ENCODE data around the gene FLRT2.

FLRT2 gene, protein sequence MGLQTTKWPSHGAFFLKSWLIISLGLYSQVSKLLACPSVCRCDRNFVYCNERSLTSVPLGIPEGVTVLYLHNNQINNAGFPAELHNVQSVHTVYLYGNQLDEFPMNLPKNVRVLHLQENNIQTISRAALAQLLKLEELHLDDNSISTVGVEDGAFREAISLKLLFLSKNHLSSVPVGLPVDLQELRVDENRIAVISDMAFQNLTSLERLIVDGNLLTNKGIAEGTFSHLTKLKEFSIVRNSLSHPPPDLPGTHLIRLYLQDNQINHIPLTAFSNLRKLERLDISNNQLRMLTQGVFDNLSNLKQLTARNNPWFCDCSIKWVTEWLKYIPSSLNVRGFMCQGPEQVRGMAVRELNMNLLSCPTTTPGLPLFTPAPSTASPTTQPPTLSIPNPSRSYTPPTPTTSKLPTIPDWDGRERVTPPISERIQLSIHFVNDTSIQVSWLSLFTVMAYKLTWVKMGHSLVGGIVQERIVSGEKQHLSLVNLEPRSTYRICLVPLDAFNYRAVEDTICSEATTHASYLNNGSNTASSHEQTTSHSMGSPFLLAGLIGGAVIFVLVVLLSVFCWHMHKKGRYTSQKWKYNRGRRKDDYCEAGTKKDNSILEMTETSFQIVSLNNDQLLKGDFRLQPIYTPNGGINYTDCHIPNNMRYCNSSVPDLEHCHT

DNA sequence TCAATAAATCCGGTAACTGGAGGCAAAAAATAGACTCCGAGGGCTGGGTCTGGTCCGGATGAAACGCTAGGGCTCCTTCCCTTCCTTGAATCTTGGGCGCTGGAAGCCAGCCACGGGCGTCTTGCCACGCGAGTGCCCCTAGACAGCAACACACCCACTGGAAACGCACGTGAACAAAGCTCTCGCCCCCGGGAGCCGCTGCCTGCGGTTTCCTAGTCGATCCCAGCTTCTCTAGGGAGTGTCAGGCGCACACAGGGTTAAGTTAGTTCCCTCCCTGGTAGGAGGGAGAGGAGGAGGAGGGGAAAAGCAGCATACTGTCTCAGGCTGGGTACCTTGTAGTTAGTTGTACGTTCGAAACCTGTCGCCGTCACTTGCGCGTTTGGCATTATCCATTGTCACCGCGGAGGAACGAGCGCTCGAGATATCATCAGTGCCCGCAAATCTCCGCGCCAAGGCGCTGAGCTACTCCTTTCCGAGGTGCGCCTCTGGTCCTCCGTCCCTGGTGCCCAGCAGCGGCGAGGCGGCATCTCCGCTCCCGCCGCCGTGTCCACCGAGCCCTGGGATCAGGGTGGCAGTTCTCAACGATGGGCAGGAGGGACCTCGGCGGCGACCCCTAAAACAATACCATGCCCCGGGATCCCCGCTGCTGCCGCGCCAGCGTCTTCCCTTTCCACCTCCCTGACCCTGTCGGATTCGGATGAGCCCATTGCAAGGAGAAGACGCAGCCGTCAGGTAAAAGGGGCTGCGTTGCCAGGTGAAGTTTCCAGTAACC, at the start of gene FLRT2:
TSS of gene FLRT2 (plus strand) at position 342 of the 772 bp plus-strand sequence. CDS start 91,371 bp downstream, outside the sequence.
- no peak for DNase-seq

- no peak for DNase-seq
These were observed 48.5 kb upstream of the FLRT2 start for GRCh38 chr14:85481471-85481870.

- DNase-seq, result no peak
These were observed 47.4 kb upstream of the FLRT2 start for GRCh38 chr14:85482552-85482951.

GRCh38 chr14:85483037-85483436, 46.9 kb upstream of the FLRT2 start:
- DNase-seq, result no peak

DNA sequence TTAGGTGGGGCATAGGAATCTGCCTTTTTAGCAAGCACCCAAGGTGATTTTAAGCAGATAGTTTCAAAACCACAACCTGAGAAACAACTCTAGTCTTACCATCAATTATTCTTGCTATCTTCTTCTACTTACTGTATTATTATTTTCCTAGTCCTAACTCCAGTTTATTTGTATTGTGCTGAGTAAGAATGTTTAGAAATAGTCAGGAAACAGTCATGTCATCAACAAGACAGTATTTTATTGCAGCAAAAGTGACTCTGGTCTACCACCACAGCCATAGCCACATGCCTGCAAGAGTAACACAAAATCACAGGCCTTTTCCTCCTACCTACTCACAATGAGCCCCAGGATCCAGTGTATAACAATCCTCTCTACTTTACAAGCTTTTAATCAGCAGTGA, 46.3 kb upstream of the FLRT2 start:
- DNase-seq, result no peak

DNA sequence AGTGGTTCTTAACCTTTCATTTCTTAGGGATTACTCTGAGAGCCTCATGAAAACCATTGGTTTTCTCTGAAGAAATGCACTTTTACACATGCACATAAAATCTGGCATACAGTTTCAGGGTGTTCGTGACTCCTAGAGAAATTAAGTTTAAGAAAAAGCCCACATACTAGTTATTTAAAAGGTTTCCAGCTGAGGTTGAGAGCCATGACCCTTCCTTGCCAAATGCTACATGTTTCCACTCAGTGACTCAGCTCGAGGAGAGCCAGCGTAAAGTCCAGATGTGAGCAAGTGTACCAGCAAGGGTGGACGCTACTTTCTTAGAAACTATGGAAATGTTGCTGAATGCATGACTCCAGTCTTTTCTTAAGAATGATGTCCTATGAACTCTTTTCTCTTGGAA, 42.7 kb upstream of the FLRT2 start:
- no peak for DNase-seq

GRCh38 chr14:85501751-85502150, 28.2 kb upstream of the FLRT2 start:
- DNase-seq, result no peak

DNA sequence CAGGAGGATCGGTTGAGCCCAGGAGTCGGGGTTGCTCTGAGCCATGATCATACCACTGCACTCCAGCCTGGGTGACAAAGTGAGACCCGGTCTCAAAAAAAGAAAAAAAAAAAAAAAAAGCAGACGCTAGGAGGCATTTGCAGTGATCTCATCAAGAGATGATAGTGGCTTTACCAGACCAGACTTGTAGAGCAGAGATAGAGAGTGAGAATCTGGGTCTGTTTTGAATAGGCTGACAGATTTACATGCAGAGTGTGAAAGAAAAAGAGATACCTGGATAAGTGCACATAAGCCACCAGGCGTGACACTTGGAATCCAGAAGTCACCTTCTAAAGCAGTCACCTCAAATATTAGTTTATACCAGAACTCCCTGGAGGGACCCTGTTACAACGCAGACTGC, 21.1 kb upstream of the FLRT2 start:
- no peak for DNase-seq

GRCh38 chr14:85512451-85512850, 17.5 kb upstream of the FLRT2 start:
- DNase-seq, result no peak

DNA sequence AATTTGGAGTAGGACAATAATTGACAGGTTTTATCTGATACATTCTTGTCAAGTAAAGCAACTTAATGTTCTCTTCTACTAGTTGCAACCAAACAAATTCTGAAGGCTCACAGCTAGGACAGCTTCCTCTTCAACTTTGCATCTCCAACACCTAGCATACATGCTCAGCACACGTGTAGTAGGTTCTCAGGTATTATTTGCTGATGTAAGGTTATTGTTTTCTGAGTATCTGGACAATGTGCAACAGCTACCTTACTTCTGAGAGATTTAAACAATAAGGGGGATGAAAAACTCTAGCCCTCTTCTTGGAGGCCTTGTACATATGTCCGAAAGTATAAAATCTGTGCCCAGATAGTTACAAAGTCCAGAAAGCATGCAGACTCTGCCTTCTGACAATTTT, 15.5 kb upstream of the FLRT2 start:
- DNase-seq, result no peak

DNA sequence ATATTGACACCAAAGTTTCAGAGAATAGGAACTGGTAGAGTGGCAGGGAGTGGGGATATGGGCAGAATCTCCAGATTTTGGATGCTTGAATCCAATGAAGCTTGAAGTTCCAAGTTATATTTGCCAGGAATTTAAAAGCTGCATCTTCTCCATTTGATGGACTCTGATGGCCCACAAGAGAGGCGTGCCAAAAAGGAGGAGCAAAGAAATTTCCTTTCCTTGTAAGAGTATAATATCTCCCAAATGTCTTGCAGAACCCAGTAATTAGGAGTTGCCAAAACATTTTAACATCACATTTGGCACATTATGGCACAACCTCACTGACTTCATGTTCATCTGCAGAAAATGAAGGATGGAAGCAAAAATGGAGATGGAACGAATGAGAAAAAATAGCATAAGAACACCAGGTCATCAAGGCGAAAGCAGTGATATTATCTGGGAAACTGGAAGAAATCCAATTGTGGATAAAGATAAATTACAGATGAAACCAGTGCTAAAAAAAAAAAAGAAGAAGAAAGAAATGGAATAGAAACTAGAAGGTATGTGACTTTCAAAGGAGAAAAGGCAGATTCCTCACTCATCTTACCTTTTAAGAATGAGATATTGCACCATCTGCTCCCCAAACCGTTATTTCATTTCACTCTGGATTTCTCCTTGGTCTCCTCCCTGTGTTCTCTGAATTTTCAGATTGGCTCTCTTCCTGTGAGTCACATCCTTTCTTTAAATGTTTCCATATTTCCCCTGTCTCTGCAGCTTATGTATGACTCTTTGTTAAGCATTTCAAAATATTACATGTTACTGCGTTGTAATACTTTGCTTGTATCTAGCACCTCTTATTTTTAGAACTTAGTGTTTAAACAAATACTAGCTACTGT, 13.5 kb upstream of the FLRT2 start:
- no peak for DNase-seq

DNA sequence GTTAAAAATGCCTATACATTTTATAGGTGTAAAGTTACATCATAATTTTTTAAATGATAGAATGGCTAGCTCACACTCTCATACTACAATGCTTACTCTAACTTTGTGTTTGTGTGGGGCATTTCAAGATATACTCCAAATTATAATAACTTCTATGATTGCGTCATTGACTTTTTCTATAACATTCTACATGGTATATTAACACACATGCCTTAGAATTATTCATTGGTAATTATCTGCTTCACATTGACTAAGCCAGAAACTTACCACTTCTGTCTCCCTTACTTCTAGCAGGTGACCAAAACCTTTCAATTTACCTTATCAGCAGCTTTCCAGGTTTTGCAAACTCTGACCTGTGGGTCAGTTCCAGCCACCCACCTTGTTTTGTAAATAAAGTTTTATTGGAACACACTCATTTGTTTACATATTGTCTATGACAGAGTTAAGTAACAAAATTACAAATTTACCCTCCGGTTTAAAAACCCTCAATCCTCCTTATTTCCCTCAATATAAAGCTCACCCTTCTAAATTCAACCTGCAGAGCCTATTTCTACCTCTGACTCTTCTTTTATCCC, 12.7 kb upstream of the FLRT2 start:
- no peak for DNase-seq

- DNase-seq, result no peak
These were observed 10.2 kb upstream of the FLRT2 start for GRCh38 chr14:85519661-85520305.

DNA sequence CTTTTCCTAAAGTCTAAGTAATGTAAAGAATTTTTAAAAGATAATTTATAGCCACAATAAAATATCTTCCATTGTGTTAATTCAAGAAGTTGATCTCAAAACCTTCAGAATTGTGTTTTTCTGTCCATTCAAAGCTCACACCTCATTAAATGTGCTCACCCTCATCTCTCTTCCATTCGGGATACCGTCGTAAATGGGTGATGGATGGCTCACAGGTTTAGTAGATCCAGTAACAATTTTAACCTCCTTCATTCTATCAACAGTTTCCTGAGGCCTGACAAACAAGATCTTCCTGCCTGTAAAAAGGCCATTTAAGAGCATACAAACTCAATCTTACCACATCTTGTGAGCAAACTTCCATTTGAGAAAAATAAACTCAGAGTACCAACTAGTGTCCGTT, 9.4 kb upstream of the FLRT2 start:
- DNase-seq, result no peak

DNA sequence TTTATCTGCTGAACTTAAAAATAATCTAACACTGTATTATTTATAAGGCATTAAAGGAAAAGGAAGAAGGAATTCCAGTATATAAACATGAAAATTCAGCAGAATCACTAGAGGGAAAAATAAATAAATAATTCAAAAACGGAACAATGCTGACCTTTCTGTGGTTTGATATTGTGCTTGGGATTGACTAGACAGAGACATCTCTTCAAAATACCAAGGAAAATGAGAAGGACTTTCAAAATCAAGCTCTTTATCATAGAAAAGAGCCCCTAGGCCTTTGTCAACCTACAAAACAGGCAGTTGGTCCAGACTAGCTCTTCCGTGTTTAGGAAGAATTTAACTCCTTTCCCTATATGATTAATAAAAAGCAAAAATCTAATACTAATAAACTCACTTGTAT, 6.3 kb upstream of the FLRT2 start:
- DNase-seq, result no peak

DNA sequence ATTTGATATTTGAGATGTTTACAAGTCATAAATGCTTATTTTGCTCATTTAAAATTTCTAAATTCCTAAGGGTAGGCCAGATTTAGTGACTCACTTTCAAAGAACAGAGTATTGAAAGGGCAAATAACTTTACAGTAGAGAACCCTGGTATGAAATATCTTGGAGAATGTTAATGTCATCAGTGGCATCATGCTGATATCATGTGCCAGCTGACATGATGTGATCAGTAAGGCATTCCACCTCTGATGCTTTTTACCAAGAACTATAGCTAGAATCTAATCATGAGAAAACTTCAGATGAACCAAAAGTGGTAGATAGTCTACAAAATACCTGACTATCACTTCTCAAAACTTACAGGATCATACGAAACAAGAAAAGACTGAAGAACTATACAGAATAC, 2.9 kb upstream of the FLRT2 start:
- no peak for DNase-seq

GRCh38 chr14:85527445-85528035, 2.4 kb upstream of the FLRT2 start:
- DNase-seq, result no peak

DNA sequence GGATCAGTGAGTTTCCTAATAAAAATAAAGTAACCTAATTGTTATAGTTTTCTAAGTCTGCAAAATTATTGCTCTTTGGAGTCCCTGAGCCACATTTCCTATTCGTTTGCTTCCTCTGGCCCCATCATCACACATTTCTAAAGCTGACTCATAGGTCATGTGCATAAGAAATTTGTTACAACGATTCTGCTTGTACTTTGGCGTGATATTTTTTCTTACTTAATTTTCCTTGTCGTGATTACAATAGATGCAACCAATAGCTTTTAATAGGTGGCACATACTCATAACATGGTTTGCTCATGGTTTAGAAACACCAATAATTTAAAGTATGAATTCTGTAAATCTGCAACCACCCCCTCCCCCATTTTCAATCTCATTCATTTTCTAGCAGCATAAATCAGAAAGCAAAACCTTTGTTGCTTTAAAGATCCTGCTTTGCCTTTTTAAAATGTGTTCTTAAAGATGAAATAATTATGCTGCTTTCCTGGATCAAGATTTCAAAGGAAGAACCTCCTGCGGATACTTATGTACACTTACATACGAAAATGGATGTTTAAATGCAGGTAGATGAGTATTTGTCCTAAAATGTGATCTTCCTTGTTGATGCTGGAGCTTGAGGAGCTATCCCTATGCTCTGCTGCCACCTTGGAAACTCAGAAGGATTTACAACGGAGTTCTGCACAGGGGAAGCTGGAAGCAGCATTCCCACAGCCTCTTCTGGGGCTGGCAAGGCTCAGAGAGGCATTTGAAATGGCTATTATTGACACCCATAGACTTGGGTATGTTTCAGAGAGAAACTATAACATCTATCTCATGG, 1.7 kb upstream of the FLRT2 start:
- no peak for DNase-seq

DNA sequence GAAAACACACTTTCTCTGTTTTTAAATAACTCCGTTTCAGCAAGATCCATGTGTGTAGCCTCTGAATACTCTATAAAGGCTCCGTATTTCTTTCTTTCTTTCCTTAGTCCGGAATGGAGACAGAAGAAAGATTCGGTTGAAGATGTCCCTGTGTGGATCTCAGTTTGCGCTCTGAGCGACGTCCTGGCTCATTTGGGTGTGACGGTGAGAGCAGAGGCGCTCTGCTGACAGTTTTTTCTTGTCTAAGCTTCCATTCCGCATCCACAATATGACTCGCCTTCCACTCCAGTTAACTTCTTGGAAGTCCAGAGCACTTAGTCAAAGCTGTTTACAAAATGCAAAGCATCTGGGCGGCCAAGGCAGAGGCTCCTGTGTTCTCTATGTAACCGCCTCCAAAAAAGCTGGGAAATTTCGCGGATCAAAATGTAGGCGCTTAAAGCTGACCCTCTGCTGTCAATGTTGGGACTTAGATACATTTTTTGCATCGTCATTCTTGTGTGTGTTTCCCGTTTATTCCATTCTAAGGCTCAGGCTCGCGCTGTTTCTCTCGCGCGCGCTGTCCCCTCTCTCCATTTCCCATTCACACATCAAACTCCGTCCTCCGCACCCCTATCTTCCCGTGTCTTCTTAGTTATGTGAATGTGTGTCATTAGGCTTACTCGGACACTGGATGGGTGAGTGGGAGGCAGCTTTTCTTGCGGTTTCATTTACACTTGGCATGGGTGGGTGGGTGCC, 880 bp upstream of the FLRT2 start:
- DNase-seq, result no peak

GRCh38 chr14:85530626-85531025, 682 bp downstream of the FLRT2 start:
- DNase-seq, result no peak
